Forelimb muscle (tissue), 1 donor: ENCODE measurements around the gene MAP1LC3C. TPM values are rescaled to one million over a fixed set of nuclear protein-coding genes. Genes with fewer than 3 reads are reported as not detected.

Experiments
- DNase-seq: peaks from one replicate; pipeline ENCODE4 v3.0.0-alpha.2; 2013; ENCODE audit warnings: low read depth
- polyA plus RNA-seq: library from polyadenylated mRNA; unstranded; fragments of 120-200 nt; gene quantifications from one replicate; pipeline ENCODE4 v1.2.1, GENCODE V29; 2013; ENCODE audit not compliant: insufficient read length

Gene MAP1LC3C
- 13.8 TPM for polyA plus RNA-seq

- no peak for DNase-seq
These were observed at the start of gene MAP1LC3C for GRCh38 chr1:241999026-241999425. TSS of gene MAP1LC3C (minus strand) at chr1:241999098. CDS start at chr1:241999008, 90 bp downstream.

- DNase-seq = no peak
These were observed 44.3 kb upstream of the MAP1LC3C start for GRCh38 chr1:242043165-242043564.

GRCh38 chr1:242034392-242034791 is 35.5 kb upstream of the MAP1LC3C start:
- DNase-seq = no peak

- DNase-seq = peak; percentile 9
These were observed 34.5 kb upstream of the MAP1LC3C start for GRCh38 chr1:242033447-242033846.

GRCh38 chr1:242030071-242030470 is 31.2 kb upstream of the MAP1LC3C start:
- no peak for DNase-seq

GRCh38 chr1:242025681-242026080 is 26.8 kb upstream of the MAP1LC3C start:
- DNase-seq = no peak

- DNase-seq = no peak
These were observed 24.9 kb upstream of the MAP1LC3C start for GRCh38 chr1:242023805-242024204.

GRCh38 chr1:242019018-242019417 is 20.1 kb upstream of the MAP1LC3C start:
- no peak for DNase-seq

- no peak for DNase-seq
These were observed 18.8 kb upstream of the MAP1LC3C start for GRCh38 chr1:242017580-242018233.

GRCh38 chr1:242016479-242016878 is 17.6 kb upstream of the MAP1LC3C start:
- peak; percentile 17 for DNase-seq

- DNase-seq = no peak
These were observed 13.2 kb upstream of the MAP1LC3C start for GRCh38 chr1:242011894-242012660.

GRCh38 chr1:242008826-242009495 is 10.1 kb upstream of the MAP1LC3C start:
- DNase-seq = no peak

GRCh38 chr1:242006976-242007375 is 8.1 kb upstream of the MAP1LC3C start:
- DNase-seq = no peak

GRCh38 chr1:242005866-242006535 is 7.1 kb upstream of the MAP1LC3C start:
- DNase-seq = no peak

- no peak for DNase-seq
These were observed 6.0 kb upstream of the MAP1LC3C start for GRCh38 chr1:242004751-242005495.

- no peak for DNase-seq
These were observed 3.6 kb upstream of the MAP1LC3C start for GRCh38 chr1:242002510-242002909.

- DNase-seq = no peak
These were observed 3.2 kb upstream of the MAP1LC3C start for GRCh38 chr1:242002072-242002471.

GRCh38 chr1:242000434-242000833 is 1.5 kb upstream of the MAP1LC3C start:
- DNase-seq = no peak

GRCh38 chr1:241998412-241998921 is 431 bp downstream of the MAP1LC3C start:
- no peak for DNase-seq

GRCh38 chr1:241997401-241997998 is 1.4 kb downstream of the MAP1LC3C start:
- no peak for DNase-seq

- no peak for DNase-seq
These were observed 4.7 kb downstream of the MAP1LC3C start for GRCh38 chr1:241994171-241994570.
